GM10847 (cell line): ENCODE results near the gene HAND2.

Experiments
- POLR2A ChIP-seq: IDR thresholded peaks from 2 replicates; pipeline ENCODE4 v1.6.1; 2011; ENCODE audit not compliant: insufficient read length; ENCODE audit errors: extremely low read depth

The HAND2 gene

DNA sequence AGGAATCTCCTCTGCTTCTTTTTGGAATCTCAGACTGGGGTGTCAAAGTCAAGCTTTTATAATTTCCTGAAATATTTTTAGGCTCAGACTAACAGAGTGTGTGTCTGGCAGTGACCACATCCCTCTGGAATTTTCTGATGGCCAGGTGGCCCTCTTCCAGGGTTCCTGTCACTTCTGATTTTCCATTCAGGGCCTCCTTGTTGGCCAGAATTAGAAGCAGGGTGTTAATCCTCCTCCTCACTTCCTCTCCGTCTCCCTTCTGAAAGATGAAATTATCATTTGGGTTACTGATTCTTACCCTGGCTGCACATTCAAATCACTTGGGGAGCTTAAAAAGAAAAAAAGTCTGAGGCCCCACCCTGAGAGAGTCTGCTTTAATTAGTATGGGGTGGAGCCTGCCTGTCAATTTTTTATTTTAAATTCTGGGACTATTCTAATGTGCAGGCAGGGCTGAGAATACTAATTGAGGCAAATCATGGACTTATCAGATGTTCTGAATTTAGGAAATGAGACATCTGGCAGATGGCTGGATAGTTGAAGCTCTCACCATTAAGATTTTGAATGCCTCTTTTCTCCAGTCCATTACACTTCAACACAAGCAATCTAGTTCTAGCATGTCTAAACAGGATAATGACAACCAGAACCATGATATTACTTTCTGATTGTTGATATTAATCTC, 43.2 kb downstream of the HAND2 start:
- TF ChIP-seq POLR2A = no peak

DNA sequence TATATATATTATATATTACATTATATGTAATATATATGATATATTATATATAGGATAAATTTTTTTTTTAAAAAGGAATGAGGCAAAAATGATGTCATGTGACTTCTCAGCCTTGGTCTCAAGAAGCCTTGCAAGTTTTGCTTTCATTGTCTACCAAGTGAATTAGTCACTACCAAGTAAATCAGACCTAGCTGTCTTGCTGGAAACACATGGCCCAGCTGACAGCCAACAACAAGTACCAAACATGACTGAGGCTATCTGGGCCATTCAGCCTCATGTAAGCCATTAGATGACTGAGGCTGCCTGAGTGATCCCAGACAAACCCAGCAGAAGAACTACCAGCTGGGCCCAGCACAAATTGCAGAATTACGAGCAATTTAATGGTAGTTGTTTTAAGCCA, 44.9 kb downstream of the HAND2 start:
- TF ChIP-seq POLR2A = no peak

DNA sequence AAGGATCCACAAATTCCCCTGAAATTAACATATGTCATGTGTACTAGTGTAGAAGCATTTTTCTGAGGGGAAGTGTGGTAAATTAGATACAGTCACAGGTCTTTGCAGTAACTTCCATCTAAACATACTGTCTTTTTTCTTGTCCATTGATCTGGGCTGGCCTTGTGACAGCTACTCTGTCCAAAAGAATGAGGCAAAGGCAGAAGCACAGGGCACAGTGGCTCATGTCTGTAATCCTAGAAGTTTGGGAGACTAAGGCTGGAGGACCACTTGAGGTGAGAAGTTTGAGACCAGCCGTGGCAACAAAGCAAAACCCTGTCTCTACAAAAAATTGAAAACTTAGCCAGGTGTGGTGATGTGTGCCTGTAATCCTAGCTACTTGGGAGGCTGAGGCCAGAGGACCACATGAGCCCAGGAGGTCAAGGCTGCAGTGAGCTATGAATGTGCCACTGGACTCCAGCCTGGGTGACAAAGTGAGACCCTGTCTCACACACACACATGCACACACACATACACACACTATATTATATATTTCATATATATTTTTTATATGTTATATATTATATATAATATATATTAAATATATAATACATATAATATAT, 47.6 kb downstream of the HAND2 start:
- TF ChIP-seq POLR2A = no peak

DNA sequence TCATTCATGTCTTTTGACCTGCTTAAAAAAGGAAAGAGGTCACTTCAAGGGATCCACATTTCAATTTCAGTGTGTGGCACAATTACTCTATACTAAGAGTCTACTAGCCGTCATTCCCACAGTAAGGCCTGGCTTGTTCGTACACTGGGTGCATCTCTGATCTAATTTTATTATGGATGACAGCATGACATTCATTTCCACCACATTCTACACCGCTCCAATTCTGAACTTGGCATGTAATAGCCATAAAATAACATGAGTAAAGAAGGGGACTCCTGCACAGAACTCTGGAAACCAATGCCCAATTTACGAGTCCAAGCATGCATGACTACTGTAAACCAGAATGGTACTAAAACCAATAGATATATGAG, 51.1 kb downstream of the HAND2 start:
- no peak for TF ChIP-seq POLR2A

DNA sequence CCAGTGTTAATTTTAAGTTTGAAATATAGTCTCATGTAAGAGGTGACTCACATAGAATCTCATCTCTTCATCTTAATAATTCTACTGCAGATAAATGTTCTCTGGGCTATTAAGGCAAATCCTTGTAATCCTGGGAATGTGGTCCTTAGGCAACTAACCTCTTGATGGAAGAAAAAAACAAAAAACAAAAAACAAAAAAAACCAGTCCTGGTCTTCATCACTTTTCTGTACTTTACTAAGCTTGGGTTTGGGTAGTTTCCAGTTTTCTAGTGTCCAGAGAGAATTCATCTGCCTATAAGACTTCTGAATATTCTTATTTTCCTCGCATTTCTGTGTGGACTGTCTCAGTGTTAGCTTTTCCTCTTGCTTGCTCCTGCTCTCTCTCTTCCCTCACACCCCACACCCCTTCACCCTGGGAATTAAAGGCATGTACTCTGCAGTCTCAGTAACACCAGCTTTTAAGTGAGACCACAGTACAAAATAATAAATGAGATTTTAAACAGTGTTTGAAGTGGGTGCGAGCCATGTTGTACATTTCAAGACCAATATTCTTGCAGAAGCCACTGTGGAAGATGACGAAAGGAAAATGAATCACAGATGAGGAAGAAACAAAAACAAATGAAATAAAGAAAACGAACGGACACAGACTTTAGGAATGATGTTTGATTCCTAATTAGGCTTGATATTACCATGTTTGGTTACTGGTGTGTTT, 51.7 kb downstream of the HAND2 start:
- TF ChIP-seq POLR2A = no peak

DNA sequence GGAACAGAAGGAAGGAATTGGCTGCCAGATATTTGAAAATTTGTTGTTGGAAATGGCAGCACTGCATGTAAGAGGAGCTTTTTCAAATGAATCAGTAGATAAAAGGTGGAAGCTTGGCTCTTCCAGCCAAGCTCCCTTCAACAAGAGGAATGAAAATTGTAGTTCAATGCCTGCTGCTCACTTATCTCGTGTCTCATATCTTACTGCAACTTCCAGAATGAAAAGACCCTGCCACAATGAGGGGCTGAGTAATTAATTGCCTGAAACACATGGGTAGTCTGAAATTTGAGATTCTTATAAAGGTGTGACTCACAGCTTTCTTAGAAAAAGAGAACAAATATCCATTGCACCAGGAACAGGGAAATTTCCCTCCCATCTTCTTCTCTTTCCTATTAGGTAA, 53.0 kb downstream of the HAND2 start:
- no peak for TF ChIP-seq POLR2A
